Mucosa of rectum (tissue), 2 donors: Measurements from ENCODE around the gene SRSF3.

Source experiments
- H3K27ac ChIP-seq, 2 donors: one replicate each; pipeline ENCODE4 v1.7.0; 2013; ENCODE audit warnings: inconsistent platforms in 2 of 2, low read depth in 2 of 2, low read length in 2 of 2
- H3K27me3 ChIP-seq, 2 donors: one replicate each; pipeline ENCODE4 v1.7.0; 2013; ENCODE audit warnings: low read length in 2 of 2; ENCODE audit not compliant: control insufficient read depth in 2 of 2, insufficient read depth in 2 of 2
- H3K36me3 ChIP-seq, 2 donors: one replicate each; pipeline ENCODE4 v1.7.0; 2013; ENCODE audit warnings: low read length in 2 of 2; ENCODE audit not compliant: control insufficient read depth in 2 of 2, insufficient read depth in 2 of 2
- H3K4me1 ChIP-seq, 2 donors: one replicate each; pipeline ENCODE4 v1.7.0; 2013; ENCODE audit warnings: low read length in 2 of 2, mild to moderate bottlenecking in 1 of 2; ENCODE audit not compliant: control insufficient read depth in 2 of 2, insufficient read depth in 2 of 2
- H3K4me3 ChIP-seq, 2 donors: one replicate each; pipeline ENCODE4 v1.7.0; 2013; ENCODE audit warnings: low read length in 2 of 2
- H3K9ac ChIP-seq, 2 donors: one replicate each; pipeline ENCODE4 v1.7.0; 2013; ENCODE audit warnings: low read length in 2 of 2, low read depth in 1 of 2, mild to moderate bottlenecking in 1 of 2
- H3K9me3 ChIP-seq, 2 donors: one replicate each; pipeline ENCODE4 v1.7.0; 2013; ENCODE audit warnings: low read length in 2 of 2; ENCODE audit not compliant: control insufficient read depth in 2 of 2
- donor health status: healthy.
- donor health status: Normal muscosa, but diverticular disease.

The SRSF3 gene

DNA sequence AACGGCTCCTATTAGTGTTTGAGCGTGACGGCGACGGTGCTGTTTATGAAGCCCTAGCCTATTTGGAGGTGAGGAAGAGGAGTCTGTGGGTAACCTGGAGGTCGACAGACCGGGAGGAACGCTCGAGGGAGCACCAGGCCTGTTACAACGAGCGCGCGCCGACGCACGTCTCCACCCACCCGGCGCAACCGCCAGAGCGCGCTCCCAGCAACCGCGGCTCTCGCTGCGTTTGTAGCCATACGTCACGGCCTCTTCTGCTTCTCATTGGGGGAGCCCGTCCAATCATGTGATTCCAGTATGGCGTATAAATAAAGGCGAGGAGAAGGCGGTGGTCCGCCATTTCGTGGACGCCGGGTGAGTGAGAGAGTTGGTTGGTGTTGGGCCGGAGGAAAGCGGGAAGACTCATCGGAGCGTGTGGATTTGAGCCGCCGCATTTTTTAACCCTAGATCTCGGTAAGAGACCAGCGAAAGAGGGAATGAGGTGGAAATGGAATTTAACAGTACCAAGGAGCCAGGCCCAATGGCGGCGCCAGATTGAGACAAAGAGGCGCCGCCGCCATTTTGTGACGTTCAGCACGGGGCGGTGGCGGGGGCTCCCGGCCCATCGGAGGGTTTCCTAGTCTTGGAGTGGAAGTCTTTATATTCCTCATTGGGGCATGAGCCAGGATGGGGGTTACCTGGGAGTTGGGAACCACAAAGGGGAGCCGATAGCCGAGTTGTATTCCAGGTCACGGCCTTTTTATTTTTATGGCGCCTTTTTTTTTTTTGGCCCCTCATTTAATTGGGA lies at the start of gene SRSF3:
SRSF3 (plus strand) TSS at position 334 of the 787 bp plus-strand sequence. CDS start 2,401 bp downstream, outside the sequence.
- H3K36me3 ChIP-seq, result peaks cover 24 to 25% of the 10 kb centered on the region in 2 donors
- H3K9ac ChIP-seq, result peak within 1 kb of the TSS; percentile 99 to 100
- peak within 1 kb of the TSS; percentile 99 for H3K27ac ChIP-seq
- no peaks in the 10 kb centered on the region for H3K9me3 ChIP-seq
- peaks cover 31 to 32% of the 10 kb centered on the region in 2 donors for H3K4me1 ChIP-seq
- peak within 1 kb of the TSS; percentile 83 to 84 for H3K4me3 ChIP-seq
- H3K27me3 ChIP-seq, result no peaks in the 10 kb centered on the region

DNA sequence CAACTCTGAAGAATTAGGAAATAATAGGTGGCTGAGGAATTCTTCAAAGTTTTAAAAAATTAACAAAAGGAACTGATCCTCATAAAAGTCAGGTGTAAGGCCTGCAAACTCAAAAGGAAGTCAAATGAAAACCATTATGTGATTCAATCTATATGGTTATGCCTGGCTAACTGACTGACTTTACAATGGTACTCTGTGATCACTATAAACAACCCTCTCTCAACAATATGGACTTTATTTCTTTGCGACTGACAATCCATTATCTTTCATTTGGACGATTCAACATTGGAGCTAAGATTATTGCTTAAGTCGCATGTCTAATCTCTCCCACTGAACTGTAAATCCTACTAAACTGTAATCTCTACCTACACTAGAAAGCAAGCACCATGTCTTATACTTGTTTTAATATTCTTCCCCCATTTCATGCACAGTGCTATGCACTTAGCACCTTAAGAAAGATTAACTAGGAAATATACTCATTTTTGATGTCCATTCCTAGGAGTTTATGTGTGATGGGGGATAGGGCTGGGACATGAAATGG lies 48.3 kb upstream of the SRSF3 start:
- Histone ChIP-seq H3K27ac (peak overlapping the region; percentile 97 to 98), H3K9me3 (no peaks in the 10 kb centered on the region), H3K4me1 (peaks cover 12 to 25% of the 10 kb centered on the region in 2 donors), H3K4me3 (peak overlapping the region; percentile 91 to 98), H3K36me3 (peaks cover 0 to under 1% of the 10 kb centered on the region in 2 donors), H3K27me3 (no peaks in the 10 kb centered on the region), H3K9ac (peak overlapping the region; percentile 100)

DNA sequence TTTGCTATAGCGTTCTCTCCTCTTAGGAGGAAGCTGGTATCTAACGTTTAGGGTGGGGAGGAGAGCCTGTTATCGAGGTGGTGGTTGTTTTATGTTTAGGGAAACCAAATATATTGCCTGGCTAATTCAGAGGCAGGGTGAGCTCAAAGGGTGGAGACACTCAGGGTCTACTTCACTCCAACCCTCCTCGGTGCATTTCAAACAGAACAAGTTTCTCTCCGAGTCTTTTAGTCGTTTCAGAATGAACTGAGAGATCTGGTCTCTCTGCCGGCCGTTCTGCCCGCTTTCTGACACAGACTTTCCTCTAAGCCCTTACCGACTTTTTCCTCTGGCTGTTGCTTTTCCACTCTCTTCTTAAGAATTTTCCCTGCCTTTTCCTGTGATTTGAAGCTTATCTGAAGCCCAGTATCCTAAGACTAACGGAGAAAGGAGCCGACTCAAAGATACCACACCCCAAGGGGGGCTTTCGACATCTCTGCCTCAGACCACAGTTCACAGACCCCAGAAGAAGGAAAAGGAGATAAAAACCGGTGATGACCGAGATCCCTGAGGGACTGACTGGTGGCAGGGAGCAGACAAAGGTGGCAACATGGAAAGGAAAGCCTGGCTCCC lies 47.7 kb upstream of the SRSF3 start:
- H3K4me3 ChIP-seq, result peak overlapping the region; percentile 91 to 98
- H3K9ac ChIP-seq, result peak overlapping the region; percentile 100
- H3K36me3 ChIP-seq, result no peaks in the 10 kb centered on the region
- H3K4me1 ChIP-seq, result peaks cover 12 to 25% of the 10 kb centered on the region in 2 donors
- no peaks in the 10 kb centered on the region for H3K27me3 ChIP-seq
- H3K27ac ChIP-seq, result peak overlapping the region; percentile 97 to 98
- no peaks in the 10 kb centered on the region for H3K9me3 ChIP-seq

DNA sequence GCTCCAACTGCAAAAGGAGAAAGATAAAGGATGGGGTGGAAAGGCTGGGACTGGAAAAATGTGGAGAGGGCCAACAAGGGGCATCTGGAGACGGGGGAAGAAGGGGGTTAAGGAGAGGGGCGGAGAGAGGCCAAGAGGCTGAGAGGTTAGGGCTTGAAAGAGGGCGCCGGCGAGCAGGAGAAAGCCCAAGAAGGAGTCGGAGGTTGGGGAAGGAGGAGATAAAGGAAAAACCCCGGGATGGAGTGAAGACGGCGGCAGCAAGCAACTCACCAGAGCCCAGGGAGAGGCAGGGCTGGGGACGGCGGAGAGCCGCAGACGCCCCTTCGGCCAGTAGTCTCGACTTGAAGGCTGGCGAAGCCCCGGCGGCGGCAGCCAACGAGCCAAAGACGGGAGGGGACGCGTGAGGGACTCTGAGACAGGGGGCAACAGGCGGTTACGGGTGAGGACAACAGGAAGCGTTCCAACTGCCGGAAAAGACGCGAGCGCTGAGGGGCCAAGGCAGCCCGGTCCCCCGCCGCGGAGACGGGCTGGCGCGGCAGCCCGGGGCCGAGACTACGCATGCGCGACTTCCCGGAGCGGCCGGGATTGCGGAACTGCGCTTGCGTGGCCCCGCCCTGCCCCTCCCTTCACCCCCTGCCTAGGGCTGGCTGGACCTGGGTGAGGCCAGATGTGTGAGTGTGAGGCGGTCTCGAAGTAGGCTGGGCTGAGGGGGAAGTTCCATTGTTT lies 47.1 kb upstream of the SRSF3 start, which contains the start of gene STK38:
STK38 (minus strand) TSS at position 560 of the 726 bp plus-strand sequence. CDS start 7,277 bp downstream, outside the sequence.
- Histone ChIP-seq H3K4me3 (peak within 1 kb of the TSS; percentile 91 to 98), H3K27ac (peak within 1 kb of the TSS; percentile 97 to 98), H3K9me3 (no peaks in the 10 kb centered on the region), H3K9ac (peak within 1 kb of the TSS; percentile 100), H3K27me3 (no peaks in the 10 kb centered on the region), H3K4me1 (peaks cover 12 to 25% of the 10 kb centered on the region in 2 donors), H3K36me3 (no peaks in the 10 kb centered on the region)

DNA sequence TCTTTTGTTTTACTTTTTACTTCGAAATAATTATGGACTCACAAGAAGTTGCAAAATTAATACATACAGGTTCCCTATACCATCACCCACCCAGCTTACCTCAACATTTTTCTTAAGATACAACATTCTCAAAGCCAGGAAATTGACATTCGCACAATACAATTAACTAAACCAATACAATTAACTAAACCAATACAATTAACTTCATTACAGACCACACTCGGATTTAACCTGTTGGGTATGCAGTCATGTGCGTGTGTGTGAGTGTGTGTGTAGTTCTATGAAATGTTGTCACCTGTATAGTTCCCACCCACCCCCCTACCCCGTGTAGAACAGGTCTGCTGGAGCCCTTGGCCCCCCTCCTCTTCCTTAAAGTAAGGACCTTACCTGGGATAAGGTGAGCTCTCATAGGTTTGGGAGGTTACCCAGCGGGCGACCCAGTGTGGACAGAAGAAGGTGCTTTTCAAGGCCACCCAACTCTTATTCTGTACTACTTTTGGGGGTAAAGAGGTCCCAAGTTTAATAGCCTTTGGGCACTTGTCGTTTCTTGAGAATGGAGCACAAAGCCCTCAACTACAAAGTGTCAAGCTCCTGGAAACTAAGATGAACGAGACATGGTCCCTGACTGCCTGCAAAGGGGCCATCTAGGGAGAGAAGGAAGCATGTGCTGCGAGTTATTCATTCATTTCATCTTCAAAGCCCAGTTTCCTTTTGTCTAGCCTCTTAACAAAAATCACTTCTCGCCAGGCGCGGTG lies 46.3 kb upstream of the SRSF3 start:
- Histone ChIP-seq H3K4me3 (peak overlapping the region; percentile 44 to 98), H3K9me3 (no peaks in the 10 kb centered on the region), H3K27me3 (no peaks in the 10 kb centered on the region), H3K9ac (peak overlapping the region; percentile 65 to 70), H3K27ac (peak overlapping the region; percentile 97 to 98), H3K36me3 (no peaks in the 10 kb centered on the region), H3K4me1 (peaks cover 12 to 25% of the 10 kb centered on the region in 2 donors)

DNA sequence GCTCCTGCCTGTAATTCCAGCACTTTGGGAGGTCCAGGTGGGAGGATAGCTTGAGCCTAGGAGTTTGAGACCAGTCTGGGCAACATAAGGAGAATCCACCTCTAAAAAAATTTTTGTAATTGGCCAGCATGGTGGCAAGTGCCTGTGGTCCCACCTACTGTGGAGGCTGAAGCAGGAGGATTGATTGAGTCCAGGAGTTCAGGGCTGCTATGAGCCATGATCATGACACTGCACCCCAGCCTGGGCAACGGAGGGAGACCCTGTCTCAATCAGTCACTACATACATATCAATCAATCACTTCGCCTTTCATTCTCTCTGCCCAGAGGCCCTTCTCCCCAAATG lies 45.8 kb upstream of the SRSF3 start:
- Histone ChIP-seq H3K27ac (no peak overlapping the region), H3K4me3 (no peak overlapping the region), H3K9me3 (no peaks in the 10 kb centered on the region), H3K9ac (no peak overlapping the region), H3K4me1 (peaks cover 12 to 25% of the 10 kb centered on the region in 2 donors), H3K36me3 (no peaks in the 10 kb centered on the region), H3K27me3 (no peaks in the 10 kb centered on the region)

DNA sequence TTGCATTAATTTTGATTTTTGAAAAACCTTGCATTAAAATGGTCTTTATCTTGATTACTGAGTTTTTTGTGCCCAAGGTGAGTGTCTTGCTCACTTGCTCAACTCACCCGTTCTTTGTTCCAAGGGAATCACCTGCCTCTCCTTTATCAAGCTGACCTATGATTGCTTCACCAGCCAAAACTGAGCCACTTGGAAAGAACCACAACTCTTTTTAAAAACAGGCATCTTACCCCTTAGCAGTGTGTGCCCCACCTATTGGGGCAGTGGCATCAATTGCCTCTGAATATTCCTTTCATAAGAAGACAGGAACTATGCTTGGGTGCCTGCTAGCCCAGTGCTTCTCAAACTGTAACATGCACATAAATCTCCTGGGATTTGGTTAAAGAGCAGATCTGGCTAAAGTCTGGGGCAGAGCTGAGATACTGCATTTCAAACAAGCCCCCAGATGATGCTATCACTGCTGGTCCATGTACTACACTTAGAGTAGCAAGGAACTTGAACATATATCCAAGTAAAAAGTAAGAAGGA lies 43.6 kb upstream of the SRSF3 start:
- H3K9me3 ChIP-seq, result no peaks in the 10 kb centered on the region
- H3K27ac ChIP-seq, result no peak overlapping the region
- no peak overlapping the region for H3K9ac ChIP-seq
- no peaks in the 10 kb centered on the region for H3K27me3 ChIP-seq
- no peak overlapping the region for H3K4me3 ChIP-seq
- H3K36me3 ChIP-seq, result no peaks in the 10 kb centered on the region
- H3K4me1 ChIP-seq, result peaks cover 8 to 14% of the 10 kb centered on the region in 2 donors

DNA sequence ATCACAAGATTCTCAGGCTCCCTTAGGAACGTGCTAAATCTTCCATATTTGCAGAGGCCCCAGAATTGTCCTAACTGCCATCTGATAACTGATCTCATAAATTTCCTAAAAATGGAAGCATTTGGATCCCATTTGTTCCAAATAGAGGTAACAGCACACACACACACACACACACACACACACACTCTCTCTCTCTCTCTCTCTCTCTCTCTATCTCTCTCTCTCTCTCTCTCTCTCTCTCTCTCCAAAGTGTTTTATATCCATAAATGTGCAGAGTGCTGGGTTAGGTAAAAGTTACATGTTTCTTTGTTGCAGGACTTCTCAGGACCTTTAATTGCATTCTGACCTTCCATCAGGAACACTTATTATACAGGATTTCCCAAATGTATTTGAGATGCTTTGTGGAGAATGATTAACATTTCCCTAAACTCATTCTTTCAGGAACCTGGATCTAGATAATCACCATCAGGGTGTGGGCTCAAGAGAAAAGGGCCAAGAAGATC lies 38.4 kb upstream of the SRSF3 start:
- Histone ChIP-seq H3K9ac (no peak overlapping the region), H3K4me1 (no peaks in the 10 kb centered on the region), H3K27me3 (no peaks in the 10 kb centered on the region), H3K36me3 (no peaks in the 10 kb centered on the region), H3K27ac (no peak overlapping the region), H3K4me3 (no peak overlapping the region), H3K9me3 (no peaks in the 10 kb centered on the region)

DNA sequence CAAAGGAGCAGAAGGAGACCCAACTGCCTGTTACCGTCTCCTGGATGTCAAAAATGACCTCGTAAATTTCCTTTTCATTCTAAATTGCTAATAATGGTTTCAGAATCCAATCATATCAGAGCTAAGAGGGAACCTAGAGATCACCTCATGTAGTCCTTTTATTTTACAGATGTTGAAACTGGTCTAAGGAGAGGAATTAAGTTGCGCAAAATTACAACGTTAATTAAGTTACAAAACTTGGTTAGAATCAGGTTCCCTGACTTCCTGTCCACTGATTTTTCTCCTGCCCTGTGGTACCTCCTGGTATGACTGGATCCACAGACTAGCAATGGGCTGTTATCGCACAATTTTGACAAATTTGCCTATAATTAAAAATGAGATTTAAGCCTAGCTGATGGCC lies 37.9 kb upstream of the SRSF3 start:
- Histone ChIP-seq H3K4me3 (no peak overlapping the region), H3K27ac (no peak overlapping the region), H3K27me3 (no peaks in the 10 kb centered on the region), H3K4me1 (no peaks in the 10 kb centered on the region), H3K9me3 (no peaks in the 10 kb centered on the region), H3K36me3 (no peaks in the 10 kb centered on the region), H3K9ac (no peak overlapping the region)
